H1 (cell line): ENCODE measurements around the gene TNFRSF1A. TPM values are rescaled to one million over a fixed set of nuclear protein-coding genes. Genes with fewer than 3 reads are reported as not detected.

ENCODE experiments used
- CTCF ChIP-seq, 3 experiments: IDR thresholded peaks; 1 replicate in 2 of 3; 2 replicates in 1 of 3; pipeline versions ENCODE4 v1.5.1 to v1.6.1; 2011; ENCODE audit warnings: low read length in 3 of 3, mild to moderate bottlenecking in 3 of 3, inconsistent platforms in 2 of 3, low read depth in 1 of 3, moderate library complexity in 1 of 3; ENCODE audit not compliant: insufficient read depth in 1 of 3; ENCODE audit errors: control extremely low read depth in 1 of 3
- EZH2 ChIP-seq: fragments of 200-600 bp; sonication (generic); IDR thresholded peaks from 2 replicates; pipeline ENCODE4 v1.7.1; 2012; ENCODE audit warnings: low read depth, mild to moderate bottlenecking, moderate library complexity, low read length, inconsistent platforms; ENCODE audit not compliant: severe bottlenecking
- KDM1A ChIP-seq: fragments of 200-600, 300-600 bp; sonication (generic); IDR thresholded peaks from 2 replicates; pipeline ENCODE4 v1.7.1; 2016; ENCODE audit warnings: mild to moderate bottlenecking, low read length, borderline replicate concordance
- KDM4A ChIP-seq: IDR thresholded peaks from one replicate; pipeline ENCODE4 v1.7.1; 2012; ENCODE audit warnings: low read depth, mild to moderate bottlenecking, moderate library complexity, low read length, inconsistent platforms; ENCODE audit not compliant: severe bottlenecking
- RAD21 ChIP-seq, 2 experiments: IDR thresholded peaks in 1 of 2; conservative IDR thresholded peaks in 1 of 2; 2 replicates each; pipeline ENCODE4 v1.6.1; 2011; ENCODE audit warnings: low read depth in 2 of 2, low read length in 2 of 2, improper control_type of control experiment in 1 of 2, inconsistent platforms in 1 of 2, mild to moderate bottlenecking in 1 of 2, moderate library complexity in 1 of 2
- RNF2 ChIP-seq: fragments of 200-900, 300-1000 bp; sonication (generic); IDR thresholded peaks from 2 replicates; pipeline ENCODE4 v1.7.1; 2016; ENCODE audit warnings: borderline replicate concordance, low read depth, mild to moderate bottlenecking, antibody characterized with exemption, low read length; ENCODE audit not compliant: poor library complexity, severe bottlenecking; ENCODE audit errors: missing control alignments
- SP1 ChIP-seq: IDR thresholded peaks from 2 replicates; pipeline ENCODE4 v1.6.1; 2011; ENCODE audit warnings: low read depth, low read length
- SP2 ChIP-seq: IDR thresholded peaks from 2 replicates; pipeline ENCODE4 v1.6.1; 2012; ENCODE audit warnings: mild to moderate bottlenecking, low read length, inconsistent platforms
- USF2 ChIP-seq: IDR thresholded peaks from 2 replicates; pipeline ENCODE4 v1.6.1; 2011; ENCODE audit warnings: low read length, improper control_type of control experiment
- polyA plus RNA-seq, 7 experiments: library from polyadenylated mRNA; depleted of rRNA in 3 of 7; stranded (reverse) in 5 of 7; unstranded in 2 of 7; fragments of >200 nt in 5 of 7; fragments of 200-250 nt in 2 of 7; gene quantifications; 1 replicate in 5 of 7; 2 replicates in 1 of 7; 4 replicates in 1 of 7; pipeline versions ENCODE4 v1.2.1 to v1.2.3, GENCODE V29; 2011 to 2013; ENCODE audit warnings: missing spikeins in 2 of 7, mixed read lengths in 2 of 7
- total RNA-seq: library from RNA; stranded (reverse); fragmentation: NEBNext Ultra II Directional; extraction: Animal tissue kit (Norgen Biotek cat#: 25700); gene quantifications from 2 replicates; pipeline ENCODE4 v1.2.1, GENCODE V29; 2021
- TF ChIP-seq, protein P1 (sequence below): IDR thresholded peaks from 2 replicates; pipeline ENCODE4 v1.6.1; 2012; ENCODE audit warnings: inconsistent platforms

TNFRSF1A gene
- total and polyA plus RNA-seq, 2 of the 8 experiments (the other 6 are each of a cell fraction or from before 2014, with no cell fraction given), result 28.7 to 42.1 TPM

DNA sequence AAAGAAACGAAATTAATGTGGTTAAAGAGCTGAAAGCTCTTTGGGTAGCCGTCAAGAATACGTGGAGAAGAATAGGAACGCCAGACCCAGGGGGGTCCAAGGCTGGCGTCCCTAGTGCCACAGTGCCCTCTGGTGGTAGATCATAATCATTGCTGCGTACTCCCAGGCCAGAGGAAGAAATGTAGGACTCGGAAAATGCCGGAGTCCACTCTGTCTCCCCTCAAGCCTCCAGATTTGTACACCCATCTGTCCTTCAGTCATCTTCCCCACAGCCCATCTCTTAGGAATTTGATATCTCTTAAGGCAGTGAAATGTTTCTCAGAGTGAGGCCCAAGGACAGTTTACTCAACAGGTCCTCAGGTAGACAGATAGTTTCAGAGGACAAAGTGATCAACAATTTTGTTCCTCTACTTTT lies 56.8 kb downstream of the TNFRSF1A start (continued):
- TF ChIP-seq, protein P1, sequence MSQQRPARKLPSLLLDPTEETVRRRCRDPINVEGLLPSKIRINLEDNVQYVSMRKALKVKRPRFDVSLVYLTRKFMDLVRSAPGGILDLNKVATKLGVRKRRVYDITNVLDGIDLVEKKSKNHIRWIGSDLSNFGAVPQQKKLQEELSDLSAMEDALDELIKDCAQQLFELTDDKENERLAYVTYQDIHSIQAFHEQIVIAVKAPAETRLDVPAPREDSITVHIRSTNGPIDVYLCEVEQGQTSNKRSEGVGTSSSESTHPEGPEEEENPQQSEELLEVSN, result no peak
- TF ChIP-seq SP1 (no peak), EZH2 (no peak), KDM4A (no peak), RNF2 (no peak), SP2 (no peak), RAD21 (IDR thresholded peaks at IDR 0.05 in 1 of 2, conservative IDR thresholded peaks at IDR 0.05 in 1 of 2; ENCODE audit: low read depth in 2 of 2, low read length in 2 of 2) (peak; percentile 98 to 99), CTCF (IDR thresholded peaks at IDR 0.05; ENCODE audit: control extremely low read depth in 1 of 3, insufficient read depth in 1 of 3, low read depth in 1 of 3, low read length in 3 of 3) (peak; percentile 83 to 92 (median 91)), USF2 (no peak), KDM1A (no peak)
